HG02870 (cell line): Measurements from ENCODE around the gene LPIN1.
"Not testable (repeated sequence)": the region's sequence is repeated elsewhere in the genome, so short reads cannot be mapped to it uniquely, and the experiment has no call there.

Experiments used
- ATAC-seq: cut with Tn5 transposase; IDR thresholded peaks from one replicate; pipeline ENCODE4 v1.9.1; 2021; ENCODE audit warnings: mild to moderate bottlenecking, moderate library complexity; ENCODE audit not compliant: unreplicated experiment

Gene LPIN1

DNA sequence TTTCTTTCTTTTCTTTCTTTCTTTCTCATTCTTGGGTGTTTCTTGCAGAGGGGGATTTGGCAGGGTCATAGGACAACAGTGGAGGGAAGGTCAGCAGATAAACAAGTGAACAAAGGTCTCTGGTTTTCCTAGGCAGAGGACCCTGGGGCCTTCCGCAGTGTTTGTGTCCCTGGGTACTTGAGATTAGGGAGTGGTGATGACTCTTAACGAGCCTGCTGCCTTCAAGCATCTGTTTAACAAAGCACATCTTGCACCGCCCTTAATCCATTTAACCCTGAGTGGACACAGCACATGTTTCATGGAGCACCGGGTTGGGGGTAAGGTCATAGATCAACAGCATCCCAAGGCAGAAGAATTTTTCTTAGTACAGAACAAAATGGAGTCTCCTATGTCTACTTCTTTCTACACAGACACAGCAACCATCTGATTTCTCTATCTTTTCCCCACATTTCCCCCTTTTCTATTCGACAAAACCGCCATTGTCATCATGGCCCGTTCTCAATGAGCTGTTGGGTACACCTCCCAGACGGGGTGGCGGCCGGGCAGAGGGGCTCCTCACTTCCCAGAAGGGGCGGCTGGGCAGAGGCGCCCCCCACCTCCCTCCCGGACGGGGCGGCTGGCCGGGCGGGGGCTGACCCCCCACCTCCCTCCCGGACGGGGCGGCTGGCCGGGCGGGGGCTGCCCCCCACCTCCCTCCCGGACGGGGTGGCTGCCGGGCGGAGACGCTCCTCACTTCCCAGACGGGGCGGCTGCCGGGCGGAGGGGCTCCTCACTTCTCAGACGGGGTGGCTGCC, 12.9 kb downstream of the LPIN1 start:
- ATAC-seq = not testable (repeated sequence)

DNA sequence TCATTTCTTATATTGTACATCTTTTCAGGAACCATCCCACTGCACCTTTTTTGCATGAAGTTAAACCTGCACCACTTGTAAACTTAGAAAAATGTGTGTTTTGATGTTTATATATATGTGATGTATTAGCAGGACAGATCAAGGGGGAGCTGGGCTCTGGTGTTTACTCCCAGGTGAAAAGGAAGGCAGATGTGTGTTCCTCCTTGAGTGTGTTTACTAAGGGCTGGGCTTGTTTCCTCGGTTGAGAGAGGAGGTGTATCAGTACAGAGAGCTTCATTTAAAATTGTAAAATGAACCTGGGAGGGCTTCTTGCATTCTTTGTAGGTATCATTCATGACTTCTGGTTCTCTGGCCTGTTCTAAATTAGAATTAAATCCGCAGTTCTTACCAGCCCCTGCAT, 14.8 kb downstream of the LPIN1 start:
- ATAC-seq = no peak

DNA sequence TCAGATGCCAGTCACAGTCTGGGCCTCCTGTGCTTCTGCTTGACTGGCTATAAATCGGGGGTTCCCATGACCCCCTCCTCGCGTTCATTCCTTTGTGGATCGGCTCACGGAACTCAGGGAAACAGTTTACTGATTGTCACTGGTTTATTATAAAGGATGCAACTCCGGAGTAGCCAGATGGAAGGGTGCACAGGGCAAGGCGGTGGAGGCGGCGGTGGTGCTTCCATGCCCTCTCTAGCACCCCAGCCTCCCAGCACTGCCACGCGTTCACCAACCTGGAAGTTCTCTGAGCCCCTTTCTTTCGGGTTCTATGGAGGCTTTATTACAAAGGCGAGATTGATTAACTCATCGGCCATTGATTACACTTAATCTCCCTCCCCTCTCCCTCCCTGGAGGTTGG, 15.6 kb downstream of the LPIN1 start:
- ATAC-seq = no peak

DNA sequence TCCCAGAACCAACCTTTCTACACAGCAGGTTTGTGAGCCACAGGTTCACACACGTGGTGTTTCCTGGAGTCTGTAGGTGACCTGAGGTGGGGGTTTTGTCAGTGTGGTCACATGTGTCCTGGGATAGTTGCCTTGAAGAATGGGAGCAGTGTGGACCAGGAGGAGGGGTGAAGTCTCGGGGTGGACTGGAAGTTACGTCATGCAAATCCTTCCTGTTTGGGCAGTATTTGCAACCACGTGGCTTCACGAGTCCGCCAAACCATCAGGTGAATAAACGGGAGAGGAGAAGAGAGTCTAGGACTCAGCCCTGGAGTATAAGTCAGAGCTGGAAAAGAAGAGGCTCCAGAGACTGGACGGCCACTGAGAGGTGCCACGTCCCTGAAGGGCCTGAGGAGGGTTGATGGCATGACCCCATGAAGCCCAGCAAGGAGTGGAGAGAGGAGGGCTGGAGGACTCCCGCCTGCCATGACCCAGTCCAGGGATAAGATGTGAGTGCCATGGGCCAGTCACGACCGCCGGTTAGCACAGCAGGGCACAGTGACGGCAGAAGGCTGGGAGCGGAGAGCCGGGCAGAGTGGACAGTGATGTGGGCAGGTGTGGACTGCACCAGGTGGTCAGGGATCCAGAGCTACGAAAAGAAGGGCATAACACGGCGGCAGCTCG, 16.5 kb downstream of the LPIN1 start:
- ATAC-seq = no peak

DNA sequence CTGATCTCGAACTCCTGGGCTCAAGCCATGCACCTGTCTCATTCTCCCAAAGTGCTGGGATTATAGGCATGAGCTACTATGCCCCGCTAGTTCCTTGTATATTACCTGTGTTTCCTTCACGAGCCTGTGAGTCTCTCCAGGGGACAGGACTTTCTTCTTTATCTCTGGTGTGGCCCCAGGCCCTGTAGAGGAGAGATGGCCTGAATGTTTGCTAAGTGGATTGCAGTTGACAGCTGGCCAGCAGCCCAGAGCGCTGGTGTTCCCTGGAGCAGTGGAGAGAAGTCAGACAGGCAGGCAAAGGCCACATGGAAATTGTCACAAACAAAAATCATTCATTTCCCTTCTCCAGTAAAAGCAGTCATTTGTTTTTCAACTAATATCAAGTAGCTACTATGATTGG, 17.9 kb downstream of the LPIN1 start:
- no peak for ATAC-seq

DNA sequence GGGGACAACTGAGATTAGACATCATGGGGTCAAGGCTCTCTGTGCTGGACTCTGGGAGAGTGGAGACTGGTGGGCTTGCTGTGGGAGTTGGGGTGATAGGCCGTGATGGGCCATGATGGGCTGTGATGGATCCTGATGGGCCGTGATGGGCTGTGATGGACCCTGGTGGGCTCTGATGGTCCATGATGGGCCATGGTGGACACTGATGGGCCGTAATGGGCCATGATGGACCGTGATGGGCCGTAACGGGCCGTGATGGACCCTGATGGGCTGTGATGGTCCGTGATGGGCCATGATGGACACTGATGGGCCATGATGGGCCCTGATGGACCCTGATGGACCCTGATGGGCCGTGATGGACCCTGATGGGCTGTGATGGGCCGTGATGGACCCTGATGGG, 18.5 kb downstream of the LPIN1 start:
- ATAC-seq = no peak

DNA sequence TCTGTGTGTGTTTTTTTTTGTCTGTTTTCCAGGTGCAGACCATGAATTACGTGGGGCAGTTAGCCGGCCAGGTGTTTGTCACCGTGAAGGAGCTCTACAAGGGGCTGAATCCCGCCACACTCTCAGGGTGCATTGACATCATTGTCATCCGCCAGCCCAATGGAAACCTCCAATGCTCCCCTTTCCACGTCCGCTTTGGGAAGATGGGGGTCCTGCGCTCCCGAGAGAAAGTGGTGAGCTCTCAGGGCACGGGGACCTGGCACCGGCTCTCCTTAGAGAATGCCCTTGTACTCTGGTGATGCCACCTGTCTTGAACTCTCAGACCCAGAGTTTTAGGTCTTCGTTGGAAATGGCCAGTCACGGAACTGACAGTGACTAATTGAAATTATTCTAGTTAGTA, 19.1 kb downstream of the LPIN1 start:
- ATAC-seq = no peak

DNA sequence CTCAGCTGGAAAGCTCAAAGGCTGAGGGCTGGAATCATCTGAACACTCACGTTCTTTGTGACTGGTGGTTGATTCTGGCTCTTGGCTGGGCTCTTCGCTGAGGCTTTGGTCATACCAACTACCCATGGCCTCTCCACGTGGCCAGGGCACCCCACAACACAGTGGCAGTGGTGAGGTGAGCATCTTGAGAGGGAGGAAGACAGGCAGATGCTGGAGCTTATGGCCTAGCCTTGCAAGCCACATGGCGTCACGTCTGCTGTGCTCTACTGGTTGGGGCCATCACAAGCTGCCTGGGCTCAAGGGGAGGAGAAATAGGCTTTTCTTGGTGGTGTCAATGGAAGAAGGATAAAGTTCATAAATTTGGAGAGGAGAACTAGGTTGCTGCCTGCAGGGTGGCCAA, 19.6 kb downstream of the LPIN1 start:
- ATAC-seq = no peak

DNA sequence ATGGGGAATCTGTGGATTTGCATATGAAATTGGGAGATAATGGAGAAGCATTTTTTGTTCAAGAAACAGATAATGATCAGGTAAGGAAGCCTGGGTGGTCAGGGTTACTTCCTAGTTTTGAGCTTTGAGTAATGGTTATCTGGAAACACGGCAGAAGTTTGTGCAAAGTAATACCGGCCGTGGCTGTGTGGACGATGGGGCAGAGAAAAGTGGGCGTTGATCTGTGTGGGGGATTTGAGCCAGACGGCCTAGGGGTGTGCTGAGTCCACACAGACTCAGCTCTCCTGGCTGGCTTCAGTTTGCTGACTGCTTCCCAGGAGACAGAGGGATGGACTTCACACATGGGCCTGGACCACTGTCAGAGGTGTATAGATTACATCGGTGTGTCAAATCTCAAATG, 21.3 kb downstream of the LPIN1 start:
- no peak for ATAC-seq

DNA sequence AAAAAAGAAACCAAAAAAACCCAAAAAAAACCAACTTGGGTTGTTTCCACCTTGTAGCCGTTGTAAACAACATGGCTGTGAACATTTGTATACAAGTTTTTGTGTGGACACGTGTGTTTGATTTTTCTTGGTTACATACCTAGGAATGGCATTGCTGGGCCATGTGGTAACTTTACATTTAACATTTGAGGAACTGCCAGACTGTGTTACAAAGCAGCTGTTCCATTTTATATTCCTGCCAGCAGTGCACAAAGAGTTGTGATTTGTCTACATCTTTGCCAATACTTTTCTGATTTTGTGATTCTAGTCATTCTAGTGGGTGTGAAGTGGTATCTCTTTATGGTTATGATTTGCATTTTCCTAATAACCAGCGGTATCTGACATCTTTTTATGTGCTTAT, 22.5 kb downstream of the LPIN1 start:
- ATAC-seq = no peak

DNA sequence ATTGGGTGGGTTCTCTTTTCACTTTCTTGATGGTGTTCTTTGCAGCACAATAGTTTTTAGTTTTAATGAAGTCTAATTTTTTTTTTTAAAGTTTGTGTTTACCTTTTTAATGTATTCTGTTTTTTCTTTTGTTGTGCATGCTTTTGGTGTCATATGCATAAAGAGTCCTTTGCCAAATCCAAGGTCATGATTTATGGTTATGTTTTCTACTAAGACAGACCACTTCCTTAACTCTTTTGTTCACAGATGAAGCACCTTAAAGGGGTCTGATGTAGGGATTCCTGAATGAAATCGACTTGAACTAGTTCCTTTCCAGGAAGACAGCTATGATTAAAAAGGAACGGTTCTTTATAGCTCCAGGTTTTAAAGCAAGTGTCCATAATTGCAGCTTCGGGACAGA, 23.1 kb downstream of the LPIN1 start:
- ATAC-seq = no peak

DNA sequence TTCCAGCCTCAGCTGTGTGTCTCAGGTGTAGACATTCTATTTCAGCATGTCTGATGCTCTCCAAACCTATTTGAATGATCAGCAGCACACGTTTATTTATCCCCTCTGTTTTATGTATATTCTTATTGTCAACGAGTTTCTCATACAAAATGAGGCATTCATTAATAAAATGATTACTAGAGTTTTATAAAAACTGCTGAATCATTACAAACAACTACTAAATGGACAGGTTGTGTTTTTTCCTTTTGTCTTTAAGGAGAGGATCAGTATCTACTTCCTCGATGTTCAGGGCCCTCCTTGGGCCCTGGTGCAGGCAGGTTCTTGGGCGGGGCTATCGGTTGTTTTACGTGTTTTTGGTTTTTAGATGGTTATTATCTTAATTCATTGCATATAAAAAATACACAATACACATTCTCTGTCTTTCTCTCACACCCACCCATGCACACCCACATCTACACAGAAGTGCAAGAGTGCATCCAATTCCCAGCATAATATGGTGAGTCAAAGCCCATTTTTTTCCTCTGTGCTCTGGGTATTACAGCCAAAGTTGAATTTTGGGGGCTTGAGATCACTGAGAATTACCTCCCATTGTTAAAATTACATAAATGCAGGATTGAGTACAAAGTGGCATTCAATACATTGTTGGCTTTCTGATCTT, 24.2 kb downstream of the LPIN1 start:
- no peak for ATAC-seq

DNA sequence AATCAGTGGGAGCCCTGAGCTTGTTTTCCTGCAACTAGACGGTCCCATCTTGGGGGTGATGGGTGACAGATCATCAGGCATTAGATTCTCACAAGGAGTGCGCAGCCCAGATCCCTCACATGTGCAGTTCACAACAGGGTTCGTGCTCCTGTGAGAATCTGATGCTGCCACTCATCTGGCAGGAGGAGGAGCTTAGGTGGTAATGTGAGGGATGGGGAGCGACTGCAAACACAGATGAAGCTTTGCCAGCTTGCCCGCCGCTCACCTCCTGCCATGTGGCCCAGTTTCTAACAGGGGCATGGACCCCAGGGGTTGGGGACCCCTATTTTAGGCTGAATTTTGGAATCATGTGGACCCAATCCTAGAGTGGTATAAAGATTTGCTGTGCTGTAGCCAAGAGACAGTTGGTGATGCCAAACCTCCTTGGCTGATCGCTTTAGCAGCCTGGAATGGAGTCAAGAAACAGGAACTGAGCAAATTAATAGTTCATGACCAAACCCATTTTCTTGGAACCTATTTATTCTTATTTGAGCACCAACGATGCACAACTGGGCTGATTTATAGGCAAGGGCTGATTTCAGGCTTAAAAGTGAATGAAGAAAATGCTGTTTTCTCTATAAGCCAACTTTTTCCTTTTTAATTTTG, 25.7 kb downstream of the LPIN1 start:
- no peak for ATAC-seq

DNA sequence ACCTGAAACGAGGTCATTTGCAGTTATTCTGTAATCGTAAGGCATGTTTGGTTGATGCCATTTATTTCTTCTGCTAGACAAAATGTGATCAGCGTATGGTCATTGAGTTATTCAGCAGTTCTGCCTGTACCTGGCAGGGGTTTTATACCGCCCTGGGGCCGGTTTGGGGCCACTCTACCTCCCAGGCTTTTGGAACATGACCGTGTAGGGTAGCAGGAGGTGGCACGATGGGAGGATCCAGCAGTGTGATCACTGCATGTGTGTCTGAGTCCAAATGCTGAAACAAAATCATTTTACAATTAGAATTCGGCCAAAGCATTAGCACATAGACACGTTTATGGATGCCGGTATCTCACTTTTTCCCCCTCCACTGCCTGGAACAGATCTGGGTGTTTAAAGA, 26.7 kb downstream of the LPIN1 start:
- ATAC-seq = no peak

DNA sequence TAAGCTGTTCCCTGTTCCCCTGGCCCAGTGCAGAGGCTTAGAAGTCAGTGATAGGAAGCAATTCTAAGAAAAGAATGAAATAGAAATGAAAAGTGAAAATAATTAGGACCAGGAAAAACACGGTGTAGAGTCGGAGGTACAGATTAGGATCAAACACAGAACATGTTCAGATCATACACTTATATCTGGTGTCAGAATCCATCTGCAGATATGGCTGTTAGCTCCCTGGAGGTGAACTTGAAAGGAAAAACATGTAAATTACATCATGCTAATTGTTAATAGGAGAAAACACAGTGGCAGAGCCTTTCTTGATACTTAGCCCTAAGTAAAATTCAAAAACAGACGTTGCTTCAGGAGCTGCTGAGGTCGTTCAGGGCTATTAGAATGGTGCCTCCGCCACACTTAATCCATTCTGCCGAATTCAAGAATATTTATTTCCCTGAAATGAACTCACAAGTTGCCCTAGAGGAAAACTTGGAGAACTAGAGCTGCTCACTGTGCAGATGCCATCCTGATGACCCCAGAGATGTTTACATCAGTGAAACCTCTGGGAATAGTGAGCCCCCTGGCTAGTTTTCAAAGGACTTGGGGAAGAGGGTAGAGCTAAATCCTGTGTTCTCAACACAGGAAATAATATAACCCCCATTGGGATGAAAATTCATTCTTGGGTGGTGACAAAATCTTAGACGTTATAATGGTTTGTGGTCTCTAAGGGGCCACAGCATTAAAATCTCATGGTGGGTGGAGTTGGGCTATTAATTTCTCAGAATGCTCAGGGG, 27.5 kb downstream of the LPIN1 start:
- no peak for ATAC-seq

DNA sequence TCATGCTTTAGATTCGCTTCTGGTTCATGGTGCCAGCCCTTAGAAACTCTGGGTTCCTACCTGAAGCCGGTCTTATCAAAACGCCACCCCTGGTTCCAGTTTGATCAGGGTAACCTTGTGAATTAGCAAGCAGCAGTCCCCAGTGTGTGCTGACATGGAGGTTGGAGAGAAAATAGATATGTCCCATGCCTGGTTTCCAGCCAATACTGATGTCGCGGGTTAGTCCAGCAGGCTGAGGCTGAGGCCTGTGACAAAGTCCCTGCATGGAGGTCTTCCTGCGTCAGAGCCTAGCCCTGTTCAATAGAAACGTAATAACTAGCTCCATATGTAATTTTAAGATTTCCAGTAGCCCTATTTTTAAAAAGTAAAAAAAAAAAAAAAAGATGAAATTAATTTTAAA, 28.2 kb downstream of the LPIN1 start:
- no peak for ATAC-seq

DNA sequence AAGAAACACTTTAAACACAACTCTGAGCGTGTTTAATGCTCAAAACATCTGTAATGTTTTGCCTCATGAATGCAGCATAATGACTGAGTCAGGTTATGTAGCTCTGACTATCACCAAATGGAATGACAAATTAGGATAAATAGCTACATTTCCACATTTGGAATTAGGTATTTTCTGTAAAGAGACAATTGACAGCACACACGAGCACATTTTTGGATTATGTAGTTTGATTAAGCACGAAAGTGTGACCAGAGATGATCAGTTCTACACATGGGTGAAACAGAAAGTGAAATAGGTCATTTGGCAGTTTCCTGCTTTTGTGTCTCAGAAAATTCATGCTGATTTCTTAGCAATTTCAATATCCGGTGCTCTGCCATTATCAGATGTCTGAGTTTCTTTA, 29.0 kb downstream of the LPIN1 start:
- ATAC-seq = peak; percentile 69

DNA sequence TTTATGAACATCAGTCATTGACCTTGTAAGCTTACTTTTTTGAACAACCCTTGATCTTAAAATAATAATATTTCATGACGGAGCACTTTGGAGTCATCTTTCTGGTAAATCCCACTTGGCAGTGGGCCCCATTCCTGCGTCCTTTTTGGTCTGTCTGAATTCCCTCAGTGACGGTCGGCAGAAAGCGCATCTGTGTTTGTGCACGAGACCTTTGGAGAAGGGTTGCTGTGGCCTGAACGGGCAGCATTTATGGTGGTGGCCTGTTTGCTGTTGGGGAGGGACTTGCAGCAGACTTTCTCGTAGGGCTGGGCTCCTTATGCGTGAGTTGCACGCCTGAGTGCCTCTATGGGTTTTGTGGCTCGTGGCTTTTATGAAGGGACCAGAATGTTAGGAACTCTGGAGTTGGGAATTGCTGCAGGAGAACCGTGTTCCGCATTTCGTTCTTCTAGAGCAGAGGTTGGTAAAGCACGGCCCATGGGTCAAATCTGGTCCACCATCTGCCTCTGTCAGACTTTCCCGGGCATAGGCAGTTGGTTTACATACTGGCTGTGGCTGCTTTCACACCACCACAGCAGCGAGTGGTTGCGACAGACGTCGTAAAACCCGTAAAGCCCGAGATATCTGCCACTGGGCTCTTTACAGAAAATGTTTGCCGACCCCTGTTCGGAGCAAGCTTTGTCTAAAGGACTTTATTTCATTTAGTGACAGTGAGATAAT, 30.8 kb downstream of the LPIN1 start:
- ATAC-seq = no peak

DNA sequence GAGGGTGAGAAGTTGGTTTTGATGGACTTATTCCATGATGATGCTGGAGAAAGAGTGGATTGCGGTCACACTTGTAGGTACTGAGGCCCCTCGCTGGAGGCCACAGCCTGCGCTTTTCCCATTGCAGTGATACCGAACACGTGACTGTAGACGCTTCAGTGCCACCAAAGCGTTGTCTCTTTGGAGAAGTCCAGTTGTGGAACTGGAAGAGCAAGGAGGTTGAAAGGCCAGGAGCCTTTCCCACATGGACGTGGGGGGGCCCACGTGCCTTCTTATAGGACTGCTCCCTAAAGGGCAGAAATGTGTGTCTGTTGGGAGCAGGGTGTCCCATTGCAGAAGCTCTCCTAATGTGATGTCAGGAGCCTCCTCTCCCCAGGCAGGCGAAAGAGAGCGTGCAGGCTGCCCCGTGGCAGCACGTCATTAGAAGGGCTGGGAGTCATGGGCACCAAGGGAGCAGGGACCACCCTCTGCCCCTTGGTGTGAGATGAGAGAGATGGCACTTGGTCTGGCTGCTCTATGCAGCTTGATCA, 31.5 kb downstream of the LPIN1 start:
- ATAC-seq = no peak

DNA sequence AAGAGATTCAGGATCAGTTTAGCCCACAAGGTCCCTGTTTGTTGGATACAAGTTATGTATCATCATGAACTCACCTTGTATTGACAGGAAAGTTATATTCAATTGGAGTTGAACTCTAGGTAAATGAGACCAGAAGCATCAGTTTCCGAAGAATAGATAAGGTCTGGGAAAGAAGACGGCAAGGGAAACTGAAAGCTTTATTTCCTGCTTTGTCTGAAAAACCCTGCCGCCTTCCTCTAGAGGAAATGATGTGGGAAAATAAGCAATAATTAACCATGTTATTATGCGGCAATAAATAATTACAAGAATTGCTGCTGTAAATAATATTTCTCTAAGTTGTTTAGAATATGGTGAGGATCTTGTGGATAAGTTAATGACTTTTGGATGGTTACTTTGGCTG, 32.0 kb downstream of the LPIN1 start:
- ATAC-seq = no peak
